Measurements from ENCODE around the gene TSTD1. TPM values are rescaled to one million over a fixed set of nuclear protein-coding genes. Genes with fewer than 3 reads are reported as not detected.

The TSTD1 gene
- total and polyA plus RNA-seq, 2 donors (not counting 1 experiment from before 2014, with no cell fraction given): 0.24 to 0.66 TPM

- no peak for TF ChIP-seq CTCF (conservative IDR thresholded peaks at IDR 0.05 in 1 of 2, IDR thresholded peaks at IDR 0.05 in 1 of 2; ENCODE audit: low read depth in 1 of 2, low read length in 2 of 2)
- TF ChIP-seq EZH2 (IDR thresholded peaks at IDR 0.05; ENCODE audit: low read length, missing control alignments): no peak
- H3K79me2 ChIP-seq (ENCODE audit: control insufficient read depth, insufficient read depth, low read length): no peaks in the 10 kb centered on the region
- no peak overlapping the region for H2AFZ ChIP-seq (ENCODE audit: low read length)
- no peaks in the 10 kb centered on the region for H3K27me3 ChIP-seq (ENCODE audit: control insufficient read depth, insufficient read depth, low read length)
- H3K4me3 ChIP-seq (replicated peaks in 1 of 4; ENCODE audit: control extremely low read depth in 1 of 4, insufficient read depth in 1 of 4, low read depth in 3 of 4, low read length in 4 of 4): no peak overlapping the region
- H3K9me3 ChIP-seq (ENCODE audit: control insufficient read depth, insufficient read depth, low read depth, low read length): no peaks in the 10 kb centered on the region
- no peak overlapping the region for H3K27ac ChIP-seq (ENCODE audit: insufficient read depth, low read length)
- no peaks in the 10 kb centered on the region for H4K20me1 ChIP-seq (ENCODE audit: control insufficient read depth, extremely low read depth, insufficient read depth, low read length)
- no peaks in the 10 kb centered on the region for H3K36me3 ChIP-seq (ENCODE audit: control insufficient read depth, insufficient read depth, low read length)
- H3K9ac ChIP-seq (ENCODE audit: insufficient read depth, low read length): no peak overlapping the region
- no peak overlapping the region for H3K4me2 ChIP-seq (ENCODE audit: extremely low read depth, insufficient read depth, low read length)
- DNase-seq (ENCODE audit: low read depth in 2 of 2): no peak
- peaks cover 21% of the 10 kb centered on the region for H3K4me1 ChIP-seq (ENCODE audit: control insufficient read depth, extremely low read depth, insufficient read depth, low read length)
Measured at GRCh38 chr1:161084597-161084988, 45.8 kb upstream of the TSTD1 start.

GRCh38 chr1:161083748-161084596 is 45.2 kb upstream of the TSTD1 start:
- Histone ChIP-seq H3K4me1 (ENCODE audit: control insufficient read depth, extremely low read depth, insufficient read depth, low read length) (peaks cover 21% of the 10 kb centered on the region), H3K27ac (ENCODE audit: insufficient read depth, low read length) (peak overlapping the region; percentile 67), H3K9me3 (ENCODE audit: control insufficient read depth, insufficient read depth, low read depth, low read length) (no peaks in the 10 kb centered on the region), H3K27me3 (ENCODE audit: control insufficient read depth, insufficient read depth, low read length) (no peaks in the 10 kb centered on the region), H3K79me2 (ENCODE audit: control insufficient read depth, insufficient read depth, low read length) (no peaks in the 10 kb centered on the region), H4K20me1 (ENCODE audit: control insufficient read depth, extremely low read depth, insufficient read depth, low read length) (no peaks in the 10 kb centered on the region), H3K4me3 (replicated peaks in 1 of 4; ENCODE audit: control extremely low read depth in 1 of 4, insufficient read depth in 1 of 4, low read depth in 3 of 4, low read length in 4 of 4) (no peak overlapping the region), H2AFZ (ENCODE audit: low read length) (peak overlapping the region; percentile 16), H3K9ac (ENCODE audit: insufficient read depth, low read length) (peak overlapping the region; percentile 44), H3K4me2 (ENCODE audit: extremely low read depth, insufficient read depth, low read length) (no peak overlapping the region), H3K36me3 (ENCODE audit: control insufficient read depth, insufficient read depth, low read length) (no peaks in the 10 kb centered on the region)
- peak; percentile 19 to 59 for DNase-seq (ENCODE audit: low read depth in 2 of 2)
- TF ChIP-seq CTCF (conservative IDR thresholded peaks at IDR 0.05 in 1 of 2, IDR thresholded peaks at IDR 0.05 in 1 of 2; ENCODE audit: low read depth in 1 of 2, low read length in 2 of 2): no peak
- TF ChIP-seq EZH2 (IDR thresholded peaks at IDR 0.05; ENCODE audit: low read length, missing control alignments): no peak

DNA sequence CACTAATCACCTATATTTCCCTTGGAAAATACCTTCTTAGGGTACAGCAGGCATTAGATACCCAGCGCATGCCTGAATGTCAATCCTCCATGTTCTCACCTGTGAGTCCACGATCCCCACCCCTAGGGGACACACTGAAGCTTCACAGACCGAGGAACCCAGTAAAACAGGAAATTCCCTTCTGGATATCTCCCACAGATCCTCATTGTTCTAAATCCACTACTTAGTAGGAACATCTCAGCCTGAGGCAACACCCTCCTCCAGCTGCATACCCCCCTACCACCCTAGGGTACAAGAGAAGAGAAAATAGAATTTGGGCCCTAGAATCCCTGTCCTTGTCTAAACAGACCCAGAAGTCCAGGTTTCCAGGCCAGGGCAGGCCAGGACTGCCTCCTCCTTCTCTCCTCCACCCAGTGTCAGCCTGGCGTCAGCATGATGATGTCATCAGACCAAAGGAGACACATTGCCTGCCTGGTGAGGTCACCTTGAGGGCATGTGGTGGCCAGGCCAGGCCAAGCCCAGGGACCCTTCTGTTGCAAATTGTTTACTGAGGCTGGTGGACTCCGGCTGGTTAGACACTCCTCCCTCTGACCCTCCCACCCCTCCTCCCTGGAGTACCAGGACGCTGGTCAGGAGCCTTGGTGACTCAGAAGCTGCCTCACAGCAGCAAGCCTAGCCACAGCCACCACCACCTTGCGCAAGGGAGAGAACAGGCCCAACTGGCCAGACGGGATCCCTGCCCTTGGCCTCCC is 44.4 kb upstream of the TSTD1 start:
- H4K20me1 ChIP-seq (ENCODE audit: control insufficient read depth, extremely low read depth, insufficient read depth, low read length): no peaks in the 10 kb centered on the region
- peak overlapping the region; percentile 44 for H3K9ac ChIP-seq (ENCODE audit: insufficient read depth, low read length)
- no peaks in the 10 kb centered on the region for H3K36me3 ChIP-seq (ENCODE audit: control insufficient read depth, insufficient read depth, low read length)
- TF ChIP-seq CTCF (conservative IDR thresholded peaks at IDR 0.05 in 1 of 2, IDR thresholded peaks at IDR 0.05 in 1 of 2; ENCODE audit: low read depth in 1 of 2, low read length in 2 of 2): no peak
- TF ChIP-seq EZH2 (IDR thresholded peaks at IDR 0.05; ENCODE audit: low read length, missing control alignments): no peak
- DNase-seq (ENCODE audit: low read depth in 2 of 2): peak; percentile 93 to 96
- H3K9me3 ChIP-seq (ENCODE audit: control insufficient read depth, insufficient read depth, low read depth, low read length): no peaks in the 10 kb centered on the region
- peak overlapping the region; percentile 44 for H3K4me2 ChIP-seq (ENCODE audit: extremely low read depth, insufficient read depth, low read length)
- no peak overlapping the region for H3K4me3 ChIP-seq (replicated peaks in 1 of 4; ENCODE audit: control extremely low read depth in 1 of 4, insufficient read depth in 1 of 4, low read depth in 3 of 4, low read length in 4 of 4)
- peak overlapping the region; percentile 73 for H3K27ac ChIP-seq (ENCODE audit: insufficient read depth, low read length)
- no peaks in the 10 kb centered on the region for H3K79me2 ChIP-seq (ENCODE audit: control insufficient read depth, insufficient read depth, low read length)
- H3K4me1 ChIP-seq (ENCODE audit: control insufficient read depth, extremely low read depth, insufficient read depth, low read length): peaks cover 19% of the 10 kb centered on the region
- no peaks in the 10 kb centered on the region for H3K27me3 ChIP-seq (ENCODE audit: control insufficient read depth, insufficient read depth, low read length)
- peak overlapping the region; percentile 91 for H2AFZ ChIP-seq (ENCODE audit: low read length)
